ENCODE measurements around the gene NLRP5.

DNA sequence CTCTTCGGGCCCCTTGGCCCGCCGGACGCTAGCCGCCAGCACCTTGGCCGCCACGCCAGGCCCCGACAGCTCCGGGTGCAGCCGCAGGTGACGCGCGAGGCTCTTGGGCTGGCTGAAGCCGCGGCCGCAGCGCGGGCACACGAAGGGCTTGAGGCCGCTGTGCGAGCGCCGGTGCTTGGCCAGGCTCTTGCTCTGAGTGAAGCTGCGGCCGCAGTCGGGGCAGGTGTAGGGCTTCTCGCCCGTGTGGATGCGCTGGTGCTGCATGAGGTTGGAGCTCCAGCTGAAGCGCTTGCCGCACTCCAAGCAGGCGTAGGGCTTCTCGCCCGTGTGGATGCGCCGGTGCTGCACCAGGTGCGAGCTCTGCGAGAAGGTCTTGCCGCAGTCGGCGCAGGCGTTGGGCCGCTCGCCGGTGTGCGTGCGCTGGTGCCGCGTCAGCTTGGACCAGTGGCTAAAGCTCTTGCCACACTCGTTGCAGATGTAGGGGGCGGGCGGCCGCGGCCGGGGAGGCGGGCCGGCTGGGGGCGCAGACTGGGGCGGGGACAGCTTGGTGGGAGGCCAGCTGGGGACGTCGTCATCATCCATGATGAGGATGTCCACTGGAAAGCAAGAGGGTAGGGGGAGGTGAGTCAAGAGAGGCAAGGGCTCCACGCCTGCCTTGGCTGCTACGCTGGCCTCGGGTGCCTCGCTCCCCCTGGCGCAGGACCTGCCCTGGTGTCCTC is 102.1 kb downstream of the NLRP5 start:
- TF ChIP-seq, protein P1, sequence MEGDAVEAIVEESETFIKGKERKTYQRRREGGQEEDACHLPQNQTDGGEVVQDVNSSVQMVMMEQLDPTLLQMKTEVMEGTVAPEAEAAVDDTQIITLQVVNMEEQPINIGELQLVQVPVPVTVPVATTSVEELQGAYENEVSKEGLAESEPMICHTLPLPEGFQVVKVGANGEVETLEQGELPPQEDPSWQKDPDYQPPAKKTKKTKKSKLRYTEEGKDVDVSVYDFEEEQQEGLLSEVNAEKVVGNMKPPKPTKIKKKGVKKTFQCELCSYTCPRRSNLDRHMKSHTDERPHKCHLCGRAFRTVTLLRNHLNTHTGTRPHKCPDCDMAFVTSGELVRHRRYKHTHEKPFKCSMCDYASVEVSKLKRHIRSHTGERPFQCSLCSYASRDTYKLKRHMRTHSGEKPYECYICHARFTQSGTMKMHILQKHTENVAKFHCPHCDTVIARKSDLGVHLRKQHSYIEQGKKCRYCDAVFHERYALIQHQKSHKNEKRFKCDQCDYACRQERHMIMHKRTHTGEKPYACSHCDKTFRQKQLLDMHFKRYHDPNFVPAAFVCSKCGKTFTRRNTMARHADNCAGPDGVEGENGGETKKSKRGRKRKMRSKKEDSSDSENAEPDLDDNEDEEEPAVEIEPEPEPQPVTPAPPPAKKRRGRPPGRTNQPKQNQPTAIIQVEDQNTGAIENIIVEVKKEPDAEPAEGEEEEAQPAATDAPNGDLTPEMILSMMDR (IDR thresholded peaks at IDR 0.05): no peak
- no peak for TF ChIP-seq POLR2A (IDR thresholded peaks at IDR 0.05)
